HG03342 (cell line): Measurements from ENCODE around the gene HIPK4.
"Not testable (repeated sequence)": the region's sequence is repeated elsewhere in the genome, so short reads cannot be mapped to it uniquely, and the experiment has no call there.

ENCODE experiments used
- ATAC-seq: cut with Tn5 transposase; IDR thresholded peaks from one replicate; pipeline ENCODE4 v1.9.1; 2021; ENCODE audit warnings: mild to moderate bottlenecking, moderate library complexity; ENCODE audit not compliant: unreplicated experiment

Gene HIPK4

DNA sequence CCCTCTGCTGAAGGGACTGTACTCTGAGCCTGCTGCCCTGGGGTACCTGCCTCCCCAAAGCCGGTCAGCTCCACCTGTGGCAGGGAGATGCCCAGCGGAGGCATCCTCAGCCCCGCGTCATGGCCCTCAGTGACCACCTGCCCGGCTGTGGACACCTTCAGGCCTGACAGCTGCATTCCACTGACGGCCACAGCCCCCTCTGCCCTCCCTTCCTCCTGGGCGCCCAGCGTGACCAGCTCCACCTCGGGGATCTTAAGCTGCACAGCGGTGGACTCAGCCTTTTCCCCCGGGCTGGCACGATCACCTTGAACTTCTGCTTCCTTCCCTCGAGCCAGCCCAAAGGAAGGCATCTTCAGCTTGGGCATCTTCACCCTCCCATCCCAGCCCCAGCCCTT lies 4.8 kb upstream of the HIPK4 start:
- no peak for ATAC-seq

DNA sequence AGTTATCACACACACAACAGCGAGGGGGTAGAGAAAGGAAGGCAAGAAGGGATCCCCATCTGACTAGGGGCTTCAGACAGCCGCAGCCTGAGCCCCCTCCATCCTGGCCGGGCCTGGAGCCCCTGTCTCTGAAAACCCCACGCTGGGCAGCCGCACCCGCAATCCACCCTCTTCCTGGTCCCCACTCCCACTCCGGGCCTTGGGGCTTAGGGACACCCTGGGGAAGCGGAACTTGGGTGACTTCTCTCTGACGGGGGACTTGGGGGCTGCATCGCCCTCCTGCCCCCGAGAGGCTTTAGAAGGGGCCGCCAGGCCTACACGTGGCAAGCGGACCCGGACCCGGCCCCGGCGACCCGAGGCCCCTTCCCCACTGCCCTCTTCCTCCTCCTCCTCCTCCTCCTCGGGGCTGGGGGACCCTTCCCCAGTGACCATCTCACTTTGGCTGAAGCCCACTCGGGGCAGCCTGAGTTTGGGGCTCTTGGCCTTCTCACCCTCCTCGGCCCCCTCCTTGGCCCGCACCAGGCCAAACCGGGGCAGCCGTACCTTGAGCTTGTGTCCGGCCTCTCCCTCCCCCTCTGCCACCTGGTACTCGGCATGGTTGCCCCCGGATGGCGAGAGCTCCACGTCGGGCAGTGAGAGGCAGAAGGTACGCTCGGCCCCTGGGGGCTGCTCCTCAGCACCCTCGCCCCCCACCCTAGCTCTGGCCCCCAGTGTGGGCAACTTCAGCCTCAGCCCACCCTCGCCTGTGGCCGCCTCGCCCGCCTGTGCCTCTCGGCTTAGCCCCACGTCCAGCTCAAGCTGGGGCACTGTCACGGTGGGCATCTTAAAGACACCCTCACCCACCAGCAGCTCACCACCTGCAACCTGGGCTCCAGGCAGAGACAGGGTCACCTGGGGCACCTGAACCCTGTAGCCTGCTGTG lies 4.2 kb upstream of the HIPK4 start:
- ATAC-seq = no peak

DNA sequence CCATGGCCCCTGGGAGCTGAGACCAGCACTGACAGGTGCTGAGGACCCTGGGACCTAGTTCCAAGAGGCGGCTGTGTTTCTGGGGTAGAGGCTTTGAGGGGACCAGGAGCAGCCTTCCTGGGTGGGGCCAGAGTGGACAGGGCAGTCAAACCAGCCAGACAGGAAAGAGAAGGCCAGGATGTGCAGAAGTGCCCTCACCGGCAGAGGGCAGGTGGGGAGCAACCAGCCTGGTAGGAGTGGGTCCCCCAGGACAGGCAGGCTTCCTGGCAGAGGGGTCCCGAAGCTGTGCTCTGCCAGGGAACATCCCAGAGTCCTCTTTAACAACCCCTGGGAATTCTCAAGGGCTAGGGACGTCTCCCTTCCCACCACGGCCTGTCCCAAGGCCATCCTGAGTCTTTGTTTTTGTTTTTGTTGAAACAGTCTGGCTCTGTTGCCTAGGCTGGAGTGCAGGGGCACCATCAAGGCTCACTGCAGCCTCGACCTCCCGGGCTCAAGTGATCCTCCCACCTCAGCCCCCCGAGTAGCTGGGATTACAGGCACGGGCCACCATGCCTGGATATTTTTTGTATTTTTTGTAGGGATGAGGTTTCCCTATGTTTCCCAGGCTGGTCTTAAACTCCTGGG lies 3.0 kb upstream of the HIPK4 start:
- ATAC-seq = no peak

DNA sequence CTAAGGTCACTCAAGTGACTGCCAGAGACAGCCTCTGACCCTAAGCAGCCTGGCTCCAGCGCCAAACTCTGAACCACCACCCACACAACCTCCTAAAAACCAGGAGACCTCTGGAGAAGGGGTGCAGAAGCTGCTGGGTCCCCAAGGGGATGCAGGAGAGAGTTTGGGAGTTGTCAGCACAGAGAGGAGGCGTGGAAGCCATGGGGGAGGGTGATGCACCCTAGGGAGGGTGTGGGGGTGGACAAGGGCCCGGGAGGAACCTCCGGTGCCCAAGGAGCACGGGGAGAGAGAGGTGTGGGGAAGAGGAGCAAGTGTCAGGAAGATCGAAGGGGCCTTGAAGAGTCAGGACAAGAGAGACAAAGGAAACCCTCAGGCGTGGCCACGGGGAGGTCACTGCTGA lies 2.1 kb upstream of the HIPK4 start:
- no peak for ATAC-seq

DNA sequence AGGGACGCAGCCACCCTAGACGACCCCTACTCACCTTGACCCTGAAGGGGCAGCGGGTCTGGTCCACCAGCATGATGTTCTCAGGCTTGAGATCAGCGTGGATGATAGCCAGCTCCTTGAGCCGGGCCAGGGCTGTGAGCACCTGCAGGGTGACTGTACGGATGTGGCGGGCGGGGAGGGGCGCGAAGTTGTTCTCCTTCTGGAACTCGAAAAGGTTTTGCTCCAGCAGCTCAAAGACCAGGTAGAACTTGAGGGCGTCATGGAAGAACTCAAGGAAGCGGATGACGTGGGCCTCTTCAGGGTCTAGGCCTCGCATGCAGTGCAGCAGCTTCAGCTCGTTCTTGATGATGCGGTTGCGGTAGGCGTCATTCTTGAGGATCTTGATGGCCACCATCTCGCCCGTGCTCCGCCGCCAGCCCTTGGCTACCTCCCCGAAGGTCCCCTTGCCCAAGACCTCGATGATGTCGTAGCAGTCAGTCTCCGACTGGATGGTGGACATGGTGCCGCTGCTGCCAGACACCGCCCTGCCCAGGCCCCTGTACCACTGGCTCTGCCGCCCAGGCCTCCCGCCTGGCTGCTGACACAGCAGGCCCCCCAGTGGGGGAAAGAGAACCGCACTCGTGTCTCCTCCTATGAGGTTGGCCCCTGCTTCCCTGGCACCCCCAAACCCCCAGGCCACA lies 437 bp downstream of the HIPK4 start:
- ATAC-seq = no peak

DNA sequence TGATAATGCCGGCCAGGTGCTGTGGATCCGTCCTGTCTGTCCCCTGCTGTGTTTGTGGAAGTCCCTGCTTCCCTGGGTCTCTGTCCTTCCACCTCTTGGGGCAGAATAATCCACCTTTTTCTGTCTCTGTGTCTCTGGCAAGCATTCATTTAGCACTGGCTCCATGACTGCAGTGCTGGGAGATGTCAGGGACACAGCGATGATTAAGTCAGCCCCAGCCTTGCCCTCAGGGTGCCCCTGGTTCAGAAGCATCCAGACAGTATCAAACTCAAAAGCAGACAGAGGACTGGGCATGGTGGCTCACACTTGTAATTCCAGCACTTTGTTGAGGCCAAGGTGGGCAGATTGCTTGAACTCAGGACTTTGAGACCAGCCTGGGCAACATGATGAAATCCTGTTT lies 1.5 kb downstream of the HIPK4 start:
- ATAC-seq = no peak

DNA sequence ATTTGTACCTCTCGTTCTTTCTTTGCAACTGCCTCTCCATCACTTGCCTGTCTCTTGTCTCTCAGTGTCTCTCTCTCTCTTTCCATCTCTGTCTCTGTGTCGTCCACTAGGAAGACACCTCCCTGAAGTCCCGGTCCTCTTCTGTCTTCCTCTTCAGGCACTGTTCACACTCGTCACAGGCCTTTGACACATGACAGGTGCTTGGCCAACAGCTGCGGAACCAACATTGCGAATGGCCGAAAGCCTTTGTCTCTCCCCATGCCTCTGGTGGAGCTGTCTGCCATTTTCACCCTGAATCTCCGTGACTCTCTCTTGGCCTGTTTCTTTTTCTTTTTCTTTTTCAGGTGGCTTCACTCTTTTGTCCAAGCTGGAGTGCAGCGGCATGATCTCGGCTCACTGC lies 2.8 kb downstream of the HIPK4 start:
- ATAC-seq = no peak

DNA sequence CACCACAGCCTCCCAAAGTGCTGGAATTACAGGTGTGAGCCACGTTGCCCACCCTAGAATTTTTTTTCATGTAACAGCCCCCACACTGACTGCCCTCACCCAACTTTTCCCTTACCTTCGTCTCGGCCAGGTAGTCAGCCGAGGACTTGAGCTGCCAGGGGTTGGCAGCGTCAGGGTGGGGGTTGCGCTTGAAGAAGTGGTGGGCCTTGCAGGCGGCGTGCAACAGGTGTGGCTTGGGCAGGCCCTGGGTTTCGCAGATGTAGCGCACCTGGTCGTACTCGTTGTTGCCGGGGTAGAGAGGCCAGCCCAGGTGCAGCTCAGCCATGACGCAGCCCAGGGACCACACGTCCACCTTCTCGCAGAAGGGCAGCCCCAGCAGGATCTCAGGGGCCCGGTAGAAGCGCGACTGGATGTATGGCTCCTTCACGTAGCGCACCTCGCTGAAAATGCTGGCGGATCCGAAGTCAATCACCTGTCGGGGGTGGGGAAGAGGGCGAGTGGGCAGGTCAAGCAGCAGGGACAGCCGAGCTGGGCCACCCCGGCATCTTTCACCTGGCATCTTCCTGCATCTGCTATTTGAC lies 6.2 kb downstream of the HIPK4 start:
- no peak for ATAC-seq

DNA sequence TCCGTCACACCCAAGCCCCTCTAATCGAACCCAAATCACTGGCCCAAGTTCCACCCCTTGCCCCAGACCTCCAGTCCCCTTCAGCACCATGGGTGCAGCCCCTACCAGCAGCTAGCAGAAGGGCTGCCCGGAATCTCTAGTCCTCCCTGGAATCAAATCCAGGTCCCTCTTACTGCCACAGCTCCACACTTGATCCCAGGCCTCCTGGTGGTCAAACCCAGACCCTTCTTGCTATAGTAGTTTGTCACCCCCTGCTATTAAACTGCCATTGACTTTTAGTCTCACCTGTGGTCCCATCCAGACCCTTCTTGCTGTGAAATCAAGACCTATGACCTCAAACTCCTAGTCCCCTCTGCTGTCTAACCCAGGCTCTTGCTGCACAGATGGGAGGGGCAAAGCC lies 8.7 kb downstream of the HIPK4 start:
- ATAC-seq = no peak

DNA sequence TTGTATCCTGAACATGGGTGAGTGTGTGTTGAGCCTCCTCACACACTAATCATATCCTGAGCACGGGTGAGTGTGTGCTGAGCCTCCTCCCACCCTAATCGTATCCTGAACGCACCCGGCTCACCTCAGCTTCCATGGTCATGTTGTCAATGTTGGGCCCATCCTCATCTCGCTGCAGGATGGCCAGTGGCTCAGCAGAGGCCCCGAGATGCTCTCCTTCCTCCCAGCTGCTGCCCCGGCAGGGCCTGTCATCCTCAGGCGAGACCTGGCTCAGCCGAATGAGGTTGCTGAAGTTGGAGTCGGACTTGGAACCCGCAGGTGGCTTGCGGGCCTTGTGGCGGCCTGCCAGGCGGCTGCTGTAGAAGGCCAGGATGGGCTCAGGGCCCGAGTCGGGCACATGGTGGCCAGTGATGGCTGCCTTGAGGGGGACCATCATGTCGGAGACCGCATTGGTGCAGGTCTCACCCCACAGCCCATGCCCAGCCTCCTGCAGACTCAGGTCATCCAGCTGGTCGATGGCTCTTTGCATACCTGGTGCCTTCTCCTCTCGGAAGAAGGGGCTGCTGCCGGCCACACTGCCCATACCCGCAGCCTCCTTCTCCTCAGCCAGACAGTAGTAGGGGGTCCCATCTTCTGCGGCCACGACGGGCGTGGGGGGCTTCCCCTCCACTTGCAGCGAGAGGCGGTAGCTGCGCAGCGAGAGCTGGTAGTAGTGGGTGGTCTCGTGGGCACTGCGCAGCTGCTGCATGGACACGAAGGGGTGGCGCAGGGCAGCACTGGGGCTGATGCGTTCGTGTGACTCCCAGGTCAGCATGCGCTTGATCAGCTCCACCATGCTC lies 9.6 kb downstream of the HIPK4 start:
- ATAC-seq = no peak

DNA sequence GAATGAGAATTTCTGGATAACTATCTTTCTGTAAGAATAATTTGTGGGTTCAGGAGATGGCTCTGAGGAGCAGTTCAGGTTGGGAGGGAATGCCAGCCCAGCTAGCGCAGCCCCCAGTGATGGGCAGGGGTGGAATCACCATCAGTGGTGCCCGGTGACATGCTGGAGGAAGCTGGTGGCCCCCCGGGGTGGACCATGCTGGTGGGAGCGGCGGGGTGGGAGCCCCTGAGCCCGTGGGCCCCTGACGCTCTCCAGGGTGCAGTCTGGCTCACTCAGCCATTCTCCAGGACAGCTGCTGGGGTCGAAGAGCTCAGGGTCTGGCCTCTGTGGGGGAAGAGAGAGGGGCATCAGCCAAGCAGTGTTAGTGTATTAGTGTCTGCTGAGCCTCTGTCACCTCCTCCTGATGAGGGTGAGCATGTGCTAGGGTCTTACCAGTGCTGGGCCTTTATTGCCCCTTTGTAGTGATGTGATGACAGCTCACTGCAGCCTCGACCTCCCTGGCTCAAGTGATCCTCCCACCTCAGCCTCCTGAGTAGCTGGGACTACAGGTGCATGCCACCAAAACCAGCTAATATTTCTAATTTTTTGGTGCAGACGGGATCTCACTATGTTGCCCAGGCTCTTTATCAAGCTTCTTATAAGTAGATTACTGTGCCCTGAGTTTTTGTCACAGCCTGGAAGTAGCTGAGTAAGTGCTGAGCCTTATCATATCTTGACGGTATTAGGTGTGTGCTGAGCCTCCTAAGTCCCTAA lies 10.4 kb downstream of the HIPK4 start:
- ATAC-seq = no peak

DNA sequence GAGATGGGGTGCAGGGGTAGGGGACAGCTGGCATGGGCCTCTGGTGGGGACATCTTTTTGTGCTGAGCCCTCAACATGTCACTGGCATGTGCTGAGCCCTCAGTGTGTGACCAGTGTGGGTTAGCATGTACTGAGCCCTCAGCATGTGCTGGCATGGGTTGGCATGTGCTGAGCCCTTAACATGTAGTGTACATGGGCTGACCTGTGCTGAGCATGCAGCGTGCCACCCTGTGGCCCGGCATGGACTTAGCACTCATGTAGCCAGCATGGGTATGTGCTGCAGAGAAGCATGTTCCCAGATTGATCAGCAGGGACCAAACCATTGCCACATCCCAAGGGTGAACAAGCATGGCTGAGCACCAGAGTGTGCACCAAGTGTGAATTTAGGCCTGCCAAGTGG lies 11.5 kb downstream of the HIPK4 start:
- ATAC-seq = no peak

DNA sequence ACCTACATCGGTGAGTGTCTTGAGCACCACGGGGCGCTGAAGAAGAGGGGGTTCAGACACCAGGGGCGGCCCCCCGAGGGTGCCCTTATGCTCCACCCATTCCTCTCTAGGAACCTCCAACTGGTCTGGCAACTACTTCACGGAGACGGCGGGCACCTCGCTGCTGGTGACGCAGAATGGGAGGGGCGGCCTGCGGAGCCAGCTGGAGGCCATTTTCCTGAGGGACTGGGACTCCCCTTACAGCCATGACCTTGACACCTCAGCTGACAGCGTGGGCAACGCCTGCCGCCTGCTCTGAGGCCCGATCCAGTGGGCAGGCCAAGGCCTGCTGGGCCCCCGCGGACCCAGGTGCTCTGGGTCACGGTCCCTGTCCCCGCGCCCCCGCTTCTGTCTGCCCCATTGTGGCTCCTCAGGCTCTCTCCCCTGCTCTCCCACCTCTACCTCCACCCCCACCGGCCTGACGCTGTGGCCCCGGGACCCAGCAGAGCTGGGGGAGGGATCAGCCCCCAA lies 12.1 kb downstream of the HIPK4 start:
- ATAC-seq = no peak

DNA sequence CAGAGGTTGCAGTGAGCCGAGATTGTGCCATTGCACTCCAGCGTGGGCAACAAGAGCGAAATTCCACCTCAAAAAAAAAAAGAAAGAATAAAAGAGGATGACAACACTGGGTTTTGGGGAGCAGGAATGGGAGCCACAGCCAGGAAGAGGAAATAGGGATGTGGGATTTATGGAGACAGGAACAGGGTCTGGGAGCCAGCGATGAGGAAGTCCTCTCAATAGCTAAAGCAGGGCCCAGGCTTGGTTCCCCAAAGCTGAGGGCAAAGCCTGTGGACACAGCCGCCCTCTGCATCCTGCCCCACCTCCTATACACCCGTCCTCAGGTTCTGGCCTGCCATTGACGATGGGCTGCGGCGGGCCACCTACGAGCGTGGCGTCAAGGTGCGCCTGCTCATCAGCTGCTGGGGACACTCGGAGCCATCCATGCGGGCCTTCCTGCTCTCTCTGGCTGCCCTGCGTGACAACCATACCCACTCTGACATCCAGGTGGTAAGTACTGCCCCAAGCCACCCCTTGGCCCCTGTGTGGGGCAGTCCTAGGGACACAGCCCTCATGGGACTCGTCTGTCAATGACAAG lies 13.6 kb downstream of the HIPK4 start:
- no peak for ATAC-seq

DNA sequence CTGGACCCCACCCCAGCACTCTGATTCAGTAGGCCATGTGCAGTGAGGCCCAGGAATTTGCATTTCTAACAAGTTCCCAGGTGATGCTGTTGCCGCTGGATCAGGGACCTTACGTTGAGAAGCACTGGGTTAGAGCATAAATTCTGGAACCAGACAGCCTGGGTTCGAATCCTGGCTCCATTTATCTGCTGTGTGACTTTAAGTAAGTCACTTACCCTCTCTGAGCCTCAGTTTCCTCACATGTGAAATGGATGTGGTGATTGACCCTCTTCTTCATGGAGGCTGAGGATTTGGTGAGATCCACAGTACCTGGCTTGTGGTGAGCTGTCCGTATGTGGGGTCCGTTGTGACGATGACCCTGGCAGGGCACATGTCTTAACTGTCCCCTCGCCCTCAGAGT lies 15.9 kb downstream of the HIPK4 start:
- ATAC-seq = no peak

DNA sequence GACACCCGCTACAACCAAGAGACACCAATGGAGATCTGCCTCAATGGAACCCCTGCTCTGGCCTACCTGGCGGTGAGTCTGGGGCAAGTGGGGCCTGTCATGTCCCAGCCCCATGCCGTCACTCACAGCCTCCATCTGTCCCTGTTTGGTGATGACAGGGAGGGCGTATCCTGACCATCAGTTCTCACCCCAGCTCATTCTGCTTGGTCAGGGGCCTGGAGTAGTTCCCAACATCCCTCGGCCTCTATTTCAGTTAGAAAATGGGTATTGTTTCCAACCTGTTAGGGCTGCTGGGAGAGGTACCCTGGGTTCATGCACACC lies 18.2 kb downstream of the HIPK4 start:
- no peak for ATAC-seq

DNA sequence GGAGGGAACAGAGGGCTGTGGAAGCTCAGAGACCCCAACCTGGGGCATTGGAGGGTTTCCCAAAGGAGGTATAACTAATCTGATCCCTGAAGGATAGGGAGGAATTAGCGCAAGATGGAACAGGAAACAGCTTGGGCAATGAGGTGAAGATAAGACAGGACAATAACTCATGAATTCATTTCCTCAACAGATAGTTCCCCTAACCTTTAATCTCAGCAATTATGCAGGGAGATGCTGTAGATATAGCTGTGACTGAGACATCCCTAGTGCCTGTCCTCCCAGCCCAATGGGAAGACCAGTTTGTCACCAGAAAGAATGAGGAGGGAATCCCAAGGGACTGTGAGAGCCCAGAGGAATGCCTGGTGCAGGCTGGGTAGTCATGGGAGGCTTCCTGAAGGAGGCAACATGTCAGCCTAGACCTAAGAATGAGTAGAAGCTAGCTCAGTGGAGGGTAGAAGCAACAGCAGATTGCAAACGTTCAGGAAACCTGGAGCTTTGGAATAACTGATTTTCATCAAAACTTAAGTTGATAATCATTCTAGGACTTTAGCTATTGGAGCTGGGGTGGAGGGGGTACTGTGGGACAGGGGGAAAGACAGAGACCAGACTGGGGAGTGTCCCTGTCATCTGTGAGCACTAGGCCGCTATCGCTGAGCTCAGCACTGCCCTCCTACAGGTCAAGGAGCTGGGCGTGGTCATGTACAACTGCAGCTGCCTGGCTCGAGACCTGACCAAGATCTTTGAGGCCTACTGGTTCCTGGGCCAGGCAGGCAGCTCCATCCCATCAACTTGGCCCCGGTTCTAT lies 18.8 kb downstream of the HIPK4 start:
- no peak for ATAC-seq

DNA sequence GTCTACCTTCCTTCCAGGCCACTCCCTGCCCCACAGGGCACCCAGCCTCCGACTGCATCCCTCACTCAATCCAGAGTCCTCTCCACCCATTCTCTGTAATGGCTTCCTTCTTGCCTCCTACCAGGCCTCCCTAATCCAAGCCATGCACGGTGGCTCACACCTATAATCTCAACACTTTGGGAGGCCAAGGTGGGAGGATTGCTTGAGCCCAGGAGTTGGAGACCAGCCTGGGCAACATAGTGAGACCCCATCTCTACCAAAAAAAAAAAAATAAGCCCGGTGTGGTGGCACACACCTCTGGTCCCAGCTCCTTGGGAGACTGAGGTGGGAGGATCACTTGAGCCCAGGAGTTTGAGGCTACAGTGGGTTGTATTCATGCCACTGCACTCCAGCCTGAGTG lies 19.7 kb downstream of the HIPK4 start:
- ATAC-seq = not testable (repeated sequence)

DNA sequence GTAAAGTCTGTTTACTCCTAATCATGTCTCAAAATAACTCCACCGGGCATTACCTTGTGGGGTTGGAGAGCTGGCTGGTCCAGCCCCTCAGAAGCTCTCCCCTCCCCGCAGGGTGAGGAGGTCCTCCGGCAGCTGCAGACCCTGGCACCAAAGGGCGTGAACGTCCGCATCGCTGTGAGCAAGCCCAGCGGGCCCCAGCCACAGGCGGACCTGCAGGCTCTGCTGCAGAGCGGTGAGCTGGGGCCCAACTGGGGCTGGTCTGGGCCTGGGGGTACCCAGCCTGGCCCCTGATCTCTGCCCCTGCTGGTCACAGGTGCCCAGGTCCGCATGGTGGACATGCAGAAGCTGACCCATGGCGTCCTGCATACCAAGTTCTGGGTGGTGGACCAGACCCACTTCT lies 20.2 kb downstream of the HIPK4 start:
- no peak for ATAC-seq
